NCI-H187 (cell line): ENCODE results near the gene MYLK4.

Experiments used
- DNase-seq, 2 experiments: peaks; one replicate each; lab custom pipeline; 2025; lab: John Stamatoyannopoulos, UW

MYLK4 gene

GRCh38 chr6:2695454-2696095 lies 55.1 kb downstream of the MYLK4 start:
- no peak for DNase-seq

- DNase-seq: no peak
Measured at GRCh38 chr6:2693231-2693630, 57.5 kb downstream of the MYLK4 start.

GRCh38 chr6:2688401-2689064 lies 62.2 kb downstream of the MYLK4 start:
- no peak for DNase-seq

- DNase-seq: no peak
Measured at GRCh38 chr6:2687456-2687855, 63.3 kb downstream of the MYLK4 start.

- DNase-seq: no peak
Measured at GRCh38 chr6:2686515-2686914, 64.2 kb downstream of the MYLK4 start.

- no peak for DNase-seq
Measured at GRCh38 chr6:2684766-2685754, 65.7 kb downstream of the MYLK4 start.

GRCh38 chr6:2684103-2684749 lies 66.5 kb downstream of the MYLK4 start:
- DNase-seq: no peak

- no peak for DNase-seq
Measured at GRCh38 chr6:2680264-2680922, 70.3 kb downstream of the MYLK4 start.

GRCh38 chr6:2677080-2677593 lies 73.6 kb downstream of the MYLK4 start:
- DNase-seq: no peak

- no peak for DNase-seq
Measured at GRCh38 chr6:2676048-2676447, 74.7 kb downstream of the MYLK4 start.

- no peak for DNase-seq
Measured at GRCh38 chr6:2674857-2675256, 75.9 kb downstream of the MYLK4 start.

GRCh38 chr6:2669067-2669700 lies 81.5 kb downstream of the MYLK4 start:
- DNase-seq: no peak

GRCh38 chr6:2667617-2668016 lies 83.1 kb downstream of the MYLK4 start:
- no peak for DNase-seq

GRCh38 chr6:2666906-2667575 lies 83.7 kb downstream of the MYLK4 start:
- DNase-seq: no peak

GRCh38 chr6:2665146-2666070 lies 85.3 kb downstream of the MYLK4 start:
- peak; percentile 16 to 33 for DNase-seq

GRCh38 chr6:2663123-2663522 lies 87.6 kb downstream of the MYLK4 start:
- DNase-seq: no peak

- no peak for DNase-seq
Measured at GRCh38 chr6:2661651-2662050, 89.1 kb downstream of the MYLK4 start.

GRCh38 chr6:2659882-2660281 lies 90.8 kb downstream of the MYLK4 start:
- no peak for DNase-seq

GRCh38 chr6:2659381-2659780 lies 91.3 kb downstream of the MYLK4 start:
- no peak for DNase-seq
